Stimulated activated CD8-positive, alpha-beta memory T cell treated with anti-CD3 and anti-CD28 coated beads, Interleukin-2, amount 100 ng/mL, for 1 hour (primary cell): ENCODE data around the gene EHF.
"Not testable (repeated sequence)": the region's sequence is repeated elsewhere in the genome, so short reads cannot be mapped to it uniquely, and the experiment has no call there.

Experiments used
- DNase-seq, 2 donors: peaks; one replicate each; pipeline ENCODE4 v3.0.0-alpha.2; 2020; ENCODE audit warnings: low read depth in 2 of 2

Gene EHF

DNA sequence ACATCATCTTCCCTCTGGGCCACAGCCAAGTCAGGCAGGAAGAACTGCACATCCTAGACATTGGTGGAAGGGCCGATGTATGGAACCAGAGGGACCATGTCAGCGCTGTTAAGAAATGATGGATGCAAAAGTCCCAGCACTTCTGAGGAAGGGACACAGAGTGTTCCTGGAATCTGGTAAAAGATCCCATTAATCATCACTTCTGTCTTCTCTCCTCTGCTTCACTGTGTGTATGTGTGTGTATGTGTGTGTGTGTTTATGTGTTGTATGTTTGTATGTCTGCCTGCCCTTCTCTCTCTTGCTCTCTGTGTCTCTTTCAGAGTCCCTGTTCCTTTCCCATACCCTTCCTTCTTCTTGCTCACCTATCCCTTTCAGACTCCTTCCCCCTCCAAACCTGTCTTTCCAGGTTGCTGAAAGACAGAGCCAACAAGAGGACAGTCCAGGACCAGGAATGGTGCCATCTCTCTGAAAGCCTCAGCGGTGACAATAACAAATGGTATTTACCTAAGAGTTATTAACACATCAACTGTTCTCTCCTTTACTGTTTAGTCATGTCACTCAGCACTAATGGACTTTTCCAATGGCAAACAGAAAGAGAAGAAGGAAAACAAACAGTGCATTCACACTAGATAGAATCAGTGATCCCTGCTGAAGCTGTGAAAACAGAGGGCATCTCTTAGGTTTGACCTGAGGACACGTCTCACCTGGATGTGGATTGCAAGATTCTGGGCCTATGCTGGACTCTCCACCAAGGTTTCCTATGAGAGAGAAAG lies 47.1 kb downstream of the EHF start:
- no peak for DNase-seq

- no peak for DNase-seq
Measured at GRCh38 chr11:34668583-34669053, 47.7 kb downstream of the EHF start.

DNA sequence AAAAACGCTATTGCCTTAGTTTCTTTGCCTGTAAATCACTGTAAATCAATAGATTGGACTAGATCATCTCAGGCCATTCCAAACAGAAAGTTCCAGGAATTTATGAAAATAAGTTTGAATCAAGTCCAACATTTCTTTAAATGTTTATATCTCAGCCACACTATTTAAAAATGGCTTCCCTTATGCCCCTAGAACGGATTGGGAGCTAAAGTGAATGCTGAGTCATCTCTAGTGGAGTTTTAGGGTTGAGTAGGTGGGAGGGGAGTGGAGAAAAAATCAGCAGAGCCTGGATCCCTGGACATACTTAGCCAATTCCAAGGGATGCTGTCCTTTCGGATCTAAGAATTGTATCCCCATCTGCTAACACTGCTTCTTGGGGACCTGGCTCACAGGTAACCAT lies 48.6 kb downstream of the EHF start:
- DNase-seq = no peak

- no peak for DNase-seq
Measured at GRCh38 chr11:34671117-34671516, 50.2 kb downstream of the EHF start.

DNA sequence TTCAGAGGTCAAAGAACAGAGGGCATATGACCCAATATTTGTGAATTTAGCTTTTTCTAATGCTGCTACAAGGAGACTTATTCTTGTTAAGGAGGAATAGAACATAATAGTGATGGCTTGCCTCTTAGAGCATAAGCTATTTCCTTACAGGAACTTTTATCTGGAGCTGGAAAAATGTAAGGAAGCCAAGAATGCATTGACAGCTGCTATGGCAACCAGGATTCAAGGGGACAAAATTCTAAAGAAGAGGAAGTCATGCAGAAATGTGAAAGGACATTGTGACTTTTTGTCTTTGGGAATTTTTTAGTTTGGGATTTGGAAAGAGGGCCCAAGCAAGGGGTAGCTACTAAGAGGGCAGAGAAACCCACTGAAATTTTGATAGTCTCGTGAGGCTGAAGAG lies 51.1 kb downstream of the EHF start:
- no peak for DNase-seq

DNA sequence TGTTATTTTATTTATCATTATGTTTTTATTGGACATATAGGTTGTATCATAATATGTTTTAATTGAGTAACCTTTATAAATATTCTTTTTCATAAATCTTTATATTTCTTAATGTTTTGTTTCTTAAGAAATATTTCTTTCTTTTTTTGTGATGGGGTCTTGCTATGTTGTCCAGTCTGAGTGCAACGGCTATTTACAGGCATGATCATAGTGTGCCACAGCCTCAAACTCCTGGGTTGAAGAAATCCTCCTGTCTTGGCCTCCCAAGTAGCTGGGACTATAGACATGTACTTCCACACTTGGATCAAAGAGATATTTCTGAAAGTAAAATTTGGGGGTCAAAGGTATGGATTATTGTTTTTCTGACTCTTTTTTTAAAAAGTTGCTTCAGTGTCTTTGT lies 53.1 kb downstream of the EHF start:
- DNase-seq = no peak

GRCh38 chr11:34676227-34676626 lies 55.3 kb downstream of the EHF start:
- DNase-seq = no peak

DNA sequence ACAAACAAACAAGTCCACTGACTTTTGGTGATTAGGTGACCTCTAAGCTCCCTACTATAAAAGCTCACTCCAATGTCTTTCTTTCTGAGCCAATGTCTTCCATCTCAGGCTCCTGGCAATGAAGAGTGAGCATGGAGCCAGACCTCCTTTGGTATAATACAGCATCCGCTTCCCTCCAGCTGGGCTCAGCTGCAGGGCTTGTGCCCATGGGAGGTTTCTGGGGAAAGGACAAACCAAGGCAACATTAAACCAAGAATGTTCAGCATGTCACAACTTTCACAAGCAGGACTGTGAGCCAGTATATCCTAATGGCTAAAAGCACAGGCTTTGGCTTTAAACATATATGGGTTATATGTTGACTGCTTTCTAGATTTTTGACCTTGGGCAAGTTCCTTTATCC lies 58.8 kb downstream of the EHF start:
- no peak for DNase-seq

DNA sequence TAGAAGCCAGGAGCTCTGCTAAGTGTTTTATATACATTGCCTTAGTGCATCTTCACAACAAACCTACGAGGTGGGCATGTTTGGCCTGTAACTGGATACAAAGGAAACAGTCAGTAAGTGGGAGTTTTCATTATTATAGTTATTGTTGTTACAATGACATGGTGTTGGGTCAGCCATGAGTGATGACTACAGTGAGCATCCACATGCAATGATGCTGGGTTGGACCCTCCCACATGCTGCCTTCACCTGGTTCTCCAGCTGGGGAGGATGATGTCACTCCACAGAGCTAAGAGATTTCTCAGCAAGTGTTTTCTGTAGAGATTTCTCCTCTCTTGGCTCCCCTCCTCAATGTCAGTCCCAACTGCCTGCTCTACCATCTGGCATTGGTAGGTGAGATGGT lies 59.3 kb downstream of the EHF start:
- DNase-seq = no peak

GRCh38 chr11:34680918-34681586 lies 60.2 kb downstream of the EHF start:
- DNase-seq = no peak

GRCh38 chr11:34682825-34683224 lies 61.9 kb downstream of the EHF start:
- no peak for DNase-seq

DNA sequence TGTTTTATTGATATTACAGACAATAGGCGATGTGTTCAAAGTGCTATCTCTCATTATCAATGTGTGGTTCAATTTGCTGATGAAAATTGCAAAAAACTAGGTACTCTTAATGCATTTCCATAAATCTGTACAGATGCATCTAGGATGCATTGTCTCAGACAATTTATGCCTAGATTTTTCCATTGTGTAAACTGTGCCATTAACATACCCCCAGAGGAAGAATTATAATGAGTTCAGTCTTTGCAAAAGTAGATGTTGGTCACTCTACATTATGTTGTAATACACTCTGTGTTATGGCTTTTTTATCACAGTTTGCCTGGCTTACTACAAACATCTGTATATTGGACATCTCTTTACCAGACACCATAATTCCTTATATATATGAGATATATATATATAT lies 62.5 kb downstream of the EHF start:
- no peak for DNase-seq

- DNase-seq = no peak
Measured at GRCh38 chr11:34685864-34686263, 65.0 kb downstream of the EHF start.

GRCh38 chr11:34692299-34692698 lies 71.4 kb downstream of the EHF start:
- not testable (repeated sequence) for DNase-seq

- DNase-seq = no peak
Measured at GRCh38 chr11:34696862-34697261, 76.0 kb downstream of the EHF start.

- no peak for DNase-seq
Measured at GRCh38 chr11:34706709-34707461, 86.0 kb downstream of the EHF start.

DNA sequence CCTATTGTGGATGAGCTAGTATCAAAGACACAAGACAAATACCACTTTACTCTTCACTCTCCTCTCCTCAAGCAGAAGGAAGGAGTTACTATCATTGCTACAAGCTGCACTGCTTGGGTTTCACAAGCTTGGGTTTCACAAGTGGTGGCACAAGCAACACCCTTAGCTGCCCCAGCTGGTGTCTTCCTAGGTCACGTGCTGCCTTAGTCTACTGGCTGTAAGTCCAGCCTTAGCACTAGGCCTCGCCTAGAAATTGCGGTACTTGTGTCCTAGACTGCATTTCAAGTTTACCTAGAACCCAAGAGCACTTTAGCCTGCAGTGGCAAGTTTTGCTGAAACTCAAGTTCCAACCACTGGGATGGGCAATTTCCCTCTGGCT lies 86.6 kb downstream of the EHF start:
- no peak for DNase-seq
